HT1080 (cell line): Measurements from ENCODE around the gene ZSCAN25. TPM values are rescaled to one million over a fixed set of nuclear protein-coding genes. Genes with fewer than 3 reads are reported as not detected.

Experiments
- total RNA-seq: library from RNA; depleted of rRNA; stranded (reverse); fragments of >200 nt; shearing (Covaris generic); gene quantifications from 2 replicates; pipeline ENCODE4 v1.2.3, GENCODE V29; 2014; rRNA removed

ZSCAN25 gene
- total RNA-seq, 1 experiment from 2014 or later: 14.2 TPM

Other genes with a start within 250 kb of the ZSCAN25 start
- 308 and 360 TPM in 2 replicates for gene ARPC1B, start 242.2 kb upstream of the ZSCAN25 start, total RNA-seq
- gene PDAP1, start 208.3 kb upstream of the ZSCAN25 start, total RNA-seq: 81.3 and 105 TPM in 2 replicates
- gene BUD31, start 208.0 kb upstream of the ZSCAN25 start, total RNA-seq: 193 and 225 TPM in 2 replicates
- 6.5 and 8.5 TPM in 2 replicates for gene PTCD1, start 178.1 kb upstream of the ZSCAN25 start, total RNA-seq
- 49.6 and 63.8 TPM in 2 replicates for gene CPSF4, start 178.0 kb upstream of the ZSCAN25 start, total RNA-seq
- 648 and 1,055 TPM in 2 replicates for gene ATP5MF, start 150.8 kb upstream of the ZSCAN25 start, total RNA-seq
- 7.3 and 9.9 TPM in 2 replicates for gene ZNF789, start 144.1 kb upstream of the ZSCAN25 start, total RNA-seq
- 26.6 and 27.0 TPM in 2 replicates for gene ZNF394, start 116.7 kb upstream of the ZSCAN25 start, total RNA-seq
- gene ZKSCAN5, start 112.3 kb upstream of the ZSCAN25 start, total RNA-seq: 15.5 and 16.0 TPM in 2 replicates
- gene FAM200A, start 64.8 kb upstream of the ZSCAN25 start, total RNA-seq: 6.0 and 8.9 TPM in 2 replicates
- gene ZNF655, start 58.3 kb upstream of the ZSCAN25 start, total RNA-seq: 69.8 and 85.2 TPM in 2 replicates
- not detected in 2 replicates for gene TMEM225B, start 18.7 kb upstream of the ZSCAN25 start, total RNA-seq
- gene CYP3A5, start 63.0 kb downstream of the ZSCAN25 start, total RNA-seq: 0.18 and 0.57 TPM in 2 replicates
- 0.32 and 0.50 TPM in 2 replicates for gene CYP3A7, start 118.2 kb downstream of the ZSCAN25 start, total RNA-seq
- 0.05 TPM in 1 of 2 replicates, not detected in the other for gene CYP3A4, start 167.2 kb downstream of the ZSCAN25 start, total RNA-seq
- not detected in 2 replicates for gene CYP3A43, start 211.1 kb downstream of the ZSCAN25 start, total RNA-seq